SK-N-SH (cell line): ENCODE results near the gene TMTC4. TPM values are rescaled to one million over a fixed set of nuclear protein-coding genes. Genes with fewer than 3 reads are reported as not detected.
"Not testable (repeated sequence)": the region's sequence is repeated elsewhere in the genome, so short reads cannot be mapped to it uniquely, and the experiment has no call there.

Source experiments
- CTCF ChIA-PET: fragments of 300-600, 350-600 bp; formaldehyde crosslinking; extraction: SDS; loops from one replicate; lab custom pipeline; 2021; lab: Yijun Ruan, JAX
- POLR2A ChIA-PET: fragments of 350-600 bp; sonication (Branson Sonifier 250); formaldehyde crosslinking; extraction: SDS; loops from one replicate; lab custom pipeline; 2020; ENCODE audit warnings: antibody characterized with exemption, inconsistent platforms; lab: Yijun Ruan, JAX
- DNase-seq: peaks from one replicate; pipeline ENCODE4 v3.0.0; 2012
- H2AFZ ChIP-seq: fragments of 200-600 bp; sonication (generic); 2 replicates; pipeline ENCODE4 v1.8.1; 2016; ENCODE audit warnings: antibody characterized with exemption, mild to moderate bottlenecking, low read depth
- H3F3A ChIP-seq: fragments of 200-600 bp; sonication (generic); replicated peaks from 2 replicates; pipeline ENCODE3; 2016; ENCODE audit warnings: antibody characterized with exemption, mild to moderate bottlenecking; ENCODE audit not compliant: insufficient read depth
- H3K27ac ChIP-seq, 2 experiments: fragments of 200-500 bp in 1 of 2; fragments of 200-600 bp in 1 of 2; sonication (Bioruptor generic) in 1 of 2; sonication (generic), shearing (Covaris generic) in 1 of 2; 2 replicates each; pipeline versions ENCODE4 v1.5.1 to v1.6.1; 2014 to 2016; ENCODE audit warnings: low read depth in 2 of 2, inconsistent platforms in 1 of 2, low read length in 1 of 2, mild to moderate bottlenecking in 1 of 2, mixed read lengths in 1 of 2
- H3K27me3 ChIP-seq: fragments of 200-600 bp; sonication (generic), shearing (Covaris generic); 2 replicates; pipeline ENCODE4 v1.6.1; 2016; ENCODE audit warnings: mixed run types; ENCODE audit not compliant: insufficient read depth
- H3K36me3 ChIP-seq, 2 experiments: fragments of 200-500 bp in 1 of 2; fragments of 200-600 bp in 1 of 2; sonication (Bioruptor generic) in 1 of 2; sonication (generic) in 1 of 2; replicated peaks in 1 of 2; 2 replicates each; pipeline versions ENCODE3 to v1.5.1; 2014 to 2016; ENCODE audit warnings: low read length in 1 of 2, mild to moderate bottlenecking in 1 of 2; ENCODE audit not compliant: insufficient read depth in 2 of 2, control insufficient read depth in 1 of 2
- H3K4me1 ChIP-seq, 2 experiments: fragments of 200-500 bp in 1 of 2; fragments of 200-600 bp in 1 of 2; sonication (Bioruptor generic) in 1 of 2; sonication (generic), shearing (Covaris generic) in 1 of 2; 2 replicates each; pipeline versions ENCODE4 v1.5.1 to v1.6.1; 2014 to 2016; ENCODE audit warnings: low read depth in 1 of 2, low read length in 1 of 2, mixed run types in 1 of 2; ENCODE audit not compliant: insufficient read depth in 2 of 2, control insufficient read depth in 1 of 2
- H3K4me2 ChIP-seq: fragments of 200-600 bp; sonication (generic), shearing (Covaris generic); 2 replicates; pipeline ENCODE4 v1.6.1; 2017; ENCODE audit warnings: mixed run types
- H3K4me3 ChIP-seq, 2 experiments: fragments of 200-500 bp in 1 of 2; fragments of 200-600 bp in 1 of 2; sonication (Bioruptor generic) in 1 of 2; sonication (generic), shearing (Covaris generic) in 1 of 2; 2 replicates each; pipeline versions ENCODE4 v1.5.1 to v1.8.1; 2014 to 2016; ENCODE audit warnings: low read depth in 2 of 2, inconsistent platforms in 1 of 2, low read length in 1 of 2, mild to moderate bottlenecking in 1 of 2, mixed read lengths in 1 of 2, moderate library complexity in 1 of 2
- H3K79me2 ChIP-seq: fragments of 200-600 bp; sonication (generic); 2 replicates; pipeline ENCODE4 v1.8.1; 2017; ENCODE audit warnings: mild to moderate bottlenecking; ENCODE audit not compliant: insufficient read depth
- H3K9ac ChIP-seq: fragments of 200-600 bp; sonication (generic); 2 replicates; pipeline ENCODE4 v1.6.1; 2017; ENCODE audit warnings: mixed run types
- H3K9me2 ChIP-seq: fragments of 200-600 bp; sonication (generic); 2 replicates; pipeline ENCODE4 v1.6.1; 2017; ENCODE audit warnings: mixed run types
- H3K9me3 ChIP-seq: fragments of 200-600 bp; sonication (generic); 2 replicates; pipeline ENCODE4 v1.6.1; 2017; ENCODE audit warnings: mixed run types, mild to moderate bottlenecking, moderate library complexity
- H4K20me1 ChIP-seq: fragments of 200-600 bp; sonication (generic); 2 replicates; pipeline ENCODE4 v1.6.1; 2017; ENCODE audit warnings: mild to moderate bottlenecking, mixed run types; ENCODE audit not compliant: insufficient read depth
- CHD2 ChIP-seq: fragments of 150-350 bp; IDR thresholded peaks from 2 replicates; pipeline ENCODE4 v1.6.1; 2018; ENCODE audit warnings: low read length; ENCODE audit not compliant: partially characterized antibody
- CTCF ChIP-seq: fragments of 200-600 bp; sonication (generic); IDR thresholded peaks from 2 replicates; pipeline ENCODE4 v1.6.1; 2017; ENCODE audit warnings: antibody characterized with exemption, mild to moderate bottlenecking, moderate library complexity
- ELF1 ChIP-seq: IDR thresholded peaks from 2 replicates; pipeline ENCODE4 v1.4.0; 2012
- EP300 ChIP-seq, 2 experiments: IDR thresholded peaks; 2 replicates each; pipeline versions ENCODE4 v1.4.0 to v1.6.1; 2012; ENCODE audit warnings: borderline replicate concordance in 1 of 2, low read depth in 1 of 2, low read length in 1 of 2
- EZH2phosphoT487 ChIP-seq: fragments of 200-600 bp; sonication (generic); IDR thresholded peaks from 2 replicates; pipeline ENCODE4 v1.6.1; 2017; ENCODE audit warnings: low read depth, mixed run types, mild to moderate bottlenecking, antibody characterized with exemption, moderate library complexity, borderline replicate concordance
- FOSL2 ChIP-seq: IDR thresholded peaks from 2 replicates; pipeline ENCODE4 v1.4.0; 2012; ENCODE audit warnings: low read depth, mild to moderate bottlenecking, moderate library complexity, borderline replicate concordance
- FOXM1 ChIP-seq: IDR thresholded peaks from 2 replicates; pipeline ENCODE4 v1.4.0; 2012; ENCODE audit warnings: low read depth, mild to moderate bottlenecking
- GATA2 ChIP-seq: sonication (generic); formaldehyde crosslinking; IDR thresholded peaks from 2 replicates; pipeline ENCODE4 v1.5.0; 2020; ENCODE audit warnings: mild to moderate bottlenecking, missing genetic modification reagents
- IRF3 ChIP-seq: fragments of 150-350 bp; IDR thresholded peaks from 2 replicates; pipeline ENCODE4 v1.6.1; 2016; ENCODE audit warnings: mild to moderate bottlenecking, low read depth, low read length
- JUND ChIP-seq: IDR thresholded peaks from 2 replicates; pipeline ENCODE4 v1.4.0; 2012
- MAX ChIP-seq: IDR thresholded peaks from 2 replicates; pipeline ENCODE4 v1.4.0; 2012; ENCODE audit warnings: low read depth
- MEF2A ChIP-seq: IDR thresholded peaks from 2 replicates; pipeline ENCODE4 v1.4.0; 2012; ENCODE audit warnings: low read depth, borderline replicate concordance
- MXI1 ChIP-seq: IDR thresholded peaks from 2 replicates; pipeline ENCODE4 v1.6.1; 2012; ENCODE audit warnings: mild to moderate bottlenecking, low read depth, low read length, improper control_type of control experiment
- NRF1 ChIP-seq: IDR thresholded peaks from 2 replicates; pipeline ENCODE4 v1.6.1; 2012; ENCODE audit warnings: low read depth, mild to moderate bottlenecking, low read length
- PBX3 ChIP-seq: IDR thresholded peaks from 2 replicates; pipeline ENCODE4; 2012
- POLR2AphosphoS5 ChIP-seq: IDR thresholded peaks from 2 replicates; pipeline ENCODE4 v1.6.1; 2012; ENCODE audit warnings: low read depth, low read length
- RAD21 ChIP-seq: IDR thresholded peaks from 2 replicates; pipeline ENCODE4 v1.6.1; 2012; ENCODE audit warnings: mild to moderate bottlenecking, low read length
- RCOR1 ChIP-seq: fragments of 150-350 bp; IDR thresholded peaks from 2 replicates; pipeline ENCODE4 v1.6.1; 2017; ENCODE audit warnings: antibody characterized with exemption, low read length
- RFX5 ChIP-seq: IDR thresholded peaks from 2 replicates; pipeline ENCODE4 v1.6.1; 2012; ENCODE audit warnings: mild to moderate bottlenecking, improper control_type of control experiment, low read length
- SMC3 ChIP-seq: IDR thresholded peaks from 2 replicates; pipeline ENCODE4 v1.6.1; 2012; ENCODE audit warnings: low read depth, low read length, improper control_type of control experiment
- TCF12 ChIP-seq: IDR thresholded peaks from 2 replicates; pipeline ENCODE4 v1.4.0; 2012
- YY1 ChIP-seq: IDR thresholded peaks from 2 replicates; pipeline ENCODE4 v1.4.0; 2012; ENCODE audit warnings: low read depth, mild to moderate bottlenecking
- WGBS: methylation state at CpG from one replicate; pipeline ENCODE4 v1.1.6; 2017; ENCODE audit warnings: low lambda C conversion rate; 5-methylcytosine and 5-hydroxymethylcytosine counted together
- polyA plus RNA-seq, 3 experiments: library from polyadenylated mRNA; depleted of rRNA; stranded (reverse); fragments of >200 nt; gene quantifications; 2 replicates each; pipeline ENCODE4 v1.2.3, GENCODE V29; 2012

TMTC4 gene
- polyA plus RNA-seq, 1 of the 3 experiments (the other 2 are of a cell fraction), result 22.3 TPM

- 4% methylated on average over 1 of the region's 1 CpG for WGBS
- no peaks in the 10 kb centered on the region for H3F3A ChIP-seq
- DNase-seq, result no peak
These were observed 14.6 kb upstream of the TMTC4 start for GRCh38 chr13:100689191-100689590.

GRCh38 chr13:100680131-100680530 lies 5.5 kb upstream of the TMTC4 start:
- H3K36me3 ChIP-seq, result no peaks in the 10 kb centered on the region
- no peak overlapping the region for H3K9ac ChIP-seq
- no peaks in the 10 kb centered on the region for H3K9me2 ChIP-seq
- H2AFZ ChIP-seq, result no peak overlapping the region
- H3K9me3 ChIP-seq, result no peaks in the 10 kb centered on the region
- no peak for DNase-seq
- no peak overlapping the region for H3K4me3 ChIP-seq
- WGBS, result 38% methylated on average over 3 of the region's 3 CpGs
- CTCF ChIA-PET, result no interaction called here
- TF ChIP-seq RFX5, result no peak
- TF ChIP-seq PBX3, result no peak
- TF ChIP-seq CHD2, result no peak
- no peak for TF ChIP-seq MXI1
- no peak for TF ChIP-seq GATA2 (CRISPR knock-in tag)
- TF ChIP-seq ELF1, result no peak
- no peak for TF ChIP-seq POLR2AphosphoS5
- no peak for TF ChIP-seq RAD21
- TF ChIP-seq SMC3, result no peak
- no peak for TF ChIP-seq FOSL2
- no peak for TF ChIP-seq MEF2A
- no peak for TF ChIP-seq NRF1
- TF ChIP-seq EP300 (IDR thresholded peaks at IDR 0.05; ENCODE audit: borderline replicate concordance in 1 of 2, low read depth in 1 of 2, low read length in 1 of 2), result no peak
- no peak for TF ChIP-seq IRF3
- TF ChIP-seq FOXM1, result no peak
- TF ChIP-seq YY1, result no peak
- no peak for TF ChIP-seq RCOR1
- TF ChIP-seq TCF12, result no peak
- H3K4me2 ChIP-seq, result no peak overlapping the region
- no peaks in the 10 kb centered on the region for H4K20me1 ChIP-seq
- H3K4me1 ChIP-seq, result peaks cover 0 to 4% of the 10 kb centered on the region in 2 experiments; a peak in 1 of 4 replicates
- H3F3A ChIP-seq, result no peaks in the 10 kb centered on the region
- POLR2A ChIA-PET, result no interaction called here
- H3K27me3 ChIP-seq, result 0 out of 2 replicates have a peak, but pooled peaks cover 6% of the 10 kb centered on the region
- no peak overlapping the region for H3K27ac ChIP-seq
- no peaks in the 10 kb centered on the region for H3K79me2 ChIP-seq

More at GRCh38 chr13:100689191-100689590, 14.6 kb upstream of the TMTC4 start:
- H3K9ac ChIP-seq, result no peak overlapping the region
- POLR2A ChIA-PET, result no interaction called here
- no peaks in the 10 kb centered on the region; a peak in 1 of 4 replicates for H3K4me1 ChIP-seq
- H3K27ac ChIP-seq, result no peak overlapping the region
- H3K27me3 ChIP-seq, result no peaks in the 10 kb centered on the region; the same call in 1 of the 2 replicates
- H3K9me3 ChIP-seq, result no peaks in the 10 kb centered on the region; the same call in 1 of the 2 replicates
- no peaks in the 10 kb centered on the region for H3K79me2 ChIP-seq
- no peak overlapping the region for H3K4me2 ChIP-seq
- TF ChIP-seq CTCF (no peak), EZH2phosphoT487 (no peak), JUND (no peak), MAX (no peak), RAD21 (no peak)
- H4K20me1 ChIP-seq, result no peaks in the 10 kb centered on the region
- CTCF ChIA-PET, result no interaction called here
- H3K9me2 ChIP-seq, result no peaks in the 10 kb centered on the region
- H3K36me3 ChIP-seq, result no peaks in the 10 kb centered on the region
- H2AFZ ChIP-seq, result no peak overlapping the region
- H3K4me3 ChIP-seq, result no peak overlapping the region

GRCh38 chr13:100677128-100677527 lies 2.5 kb upstream of the TMTC4 start:
- H3K9ac ChIP-seq, H3K36me3 ChIP-seq, H4K20me1 ChIP-seq, DNase-seq, H3K4me3 ChIP-seq, H2AFZ ChIP-seq, H3F3A ChIP-seq, H3K9me2 ChIP-seq, H3K27ac ChIP-seq, H3K27me3 ChIP-seq, POLR2A ChIA-PET, H3K4me2 ChIP-seq, H3K9me3 ChIP-seq: not testable (repeated sequence)
- Histone ChIP-seq H3K4me1 (peaks cover 9 to 15% of the 10 kb centered on the region in 2 experiments; a peak in 3 of 4 replicates), H3K79me2 (peaks cover 17% of the 10 kb centered on the region; the same call in 1 of the 2 replicates)
- 91% methylated on average over 5 of the region's 5 CpGs for WGBS
- CTCF ChIA-PET, result interaction anchor here (1.5 kb wide), 1 partner anchor 17 kb away, joined by 4 read pairs; no protein-coding TSS in a partner anchor
